Central memory CD8-positive, alpha-beta T cell (primary cell): ENCODE results near the gene MAB21L3.
A peak's percentile ranks its signal among the peaks of the same experiment; 100 is the strongest.

Experiments used
- ATAC-seq: fragments of 150-1000 bp; cut with Tn5 transposase; replicated peaks from 2 replicates; pipeline ENCODE4 v1.10.0; 2022; ENCODE audit warnings: mild to moderate bottlenecking, moderate FRiP score, moderate number of reproducible peaks; ENCODE audit not compliant: poor library complexity, severe bottlenecking; ENCODE audit errors: extremely low read depth
- DNase-seq, 2 donors: peaks; one replicate each; pipeline ENCODE4 v3.0.0; 2021; ENCODE audit warnings: low spot score in 2 of 2
- H3K27ac Mint-ChIP-seq: one replicate; pipeline ENCODE4 v1.8.0; 2022; ENCODE audit warnings: low read depth, mild to moderate bottlenecking, moderate library complexity, mixed read lengths
- H3K27me3 Mint-ChIP-seq: one replicate; pipeline ENCODE4 v1.8.0; 2022; ENCODE audit warnings: mixed read lengths
- H3K36me3 Mint-ChIP-seq: one replicate; pipeline ENCODE4 v1.8.0; 2022; ENCODE audit warnings: mild to moderate bottlenecking, moderate library complexity, mixed read lengths; ENCODE audit not compliant: insufficient read depth
- H3K4me1 Mint-ChIP-seq: one replicate; pipeline ENCODE4 v1.8.0; 2022; ENCODE audit warnings: mixed read lengths
- H3K4me3 Mint-ChIP-seq: one replicate; pipeline ENCODE4 v1.8.0; 2022; ENCODE audit warnings: mild to moderate bottlenecking, moderate library complexity, mixed read lengths
- H3K9me3 Mint-ChIP-seq: one replicate; pipeline ENCODE4 v1.8.0; 2022; ENCODE audit warnings: mixed read lengths

The MAB21L3 gene

GRCh38 chr1:116164604-116165368, 53.6 kb downstream of the MAB21L3 start:
- H3K27ac Mint-ChIP-seq = no peak overlapping the region
- H3K36me3 Mint-ChIP-seq = peaks cover 6% of the 10 kb centered on the region
- no peaks in the 10 kb centered on the region for H3K27me3 Mint-ChIP-seq
- H3K4me3 Mint-ChIP-seq = no peak overlapping the region
- no peaks in the 10 kb centered on the region for H3K9me3 Mint-ChIP-seq
- DNase-seq = no peak
- peaks cover 20% of the 10 kb centered on the region for H3K4me1 Mint-ChIP-seq
- no peak for ATAC-seq

GRCh38 chr1:116165572-116165971, 54.4 kb downstream of the MAB21L3 start:
- Mint-ChIP-seq H3K9me3 (no peaks in the 10 kb centered on the region), H3K4me1 (peaks cover 20% of the 10 kb centered on the region), H3K4me3 (no peak overlapping the region), H3K27ac (no peak overlapping the region), H3K36me3 (peaks cover 6% of the 10 kb centered on the region), H3K27me3 (no peaks in the 10 kb centered on the region)
- DNase-seq (no peak), ATAC-seq (no peak)

- Mint-ChIP-seq H3K27me3 (no peaks in the 10 kb centered on the region), H3K4me3 (no peak overlapping the region), H3K9me3 (no peaks in the 10 kb centered on the region), H3K27ac (no peak overlapping the region), H3K36me3 (peaks cover 6% of the 10 kb centered on the region), H3K4me1 (peaks cover 20% of the 10 kb centered on the region)
- DNase-seq (no peak), ATAC-seq (no peak)
Observed at GRCh38 chr1:116166011-116166571, 54.9 kb downstream of the MAB21L3 start.

DNA sequence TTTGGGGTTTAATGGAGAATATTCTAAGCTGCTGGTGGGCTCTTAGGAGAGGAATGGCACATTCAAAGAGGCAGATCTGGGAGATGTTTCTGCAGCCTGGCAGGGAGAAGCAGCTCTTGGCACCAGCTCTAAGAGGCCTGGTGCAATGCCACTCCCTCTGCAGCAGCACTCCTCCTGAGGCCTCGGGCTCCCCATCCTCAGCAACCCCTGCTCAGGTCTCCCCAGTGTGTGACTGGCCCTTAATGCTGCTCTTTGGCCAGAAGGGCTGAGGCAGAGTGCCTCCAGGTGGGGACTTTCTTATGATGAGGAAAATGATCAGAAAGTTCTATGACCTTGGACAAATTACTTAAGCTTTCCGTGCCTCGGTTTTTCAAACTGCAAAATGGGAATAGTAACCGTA, 55.5 kb downstream of the MAB21L3 start:
- no peak overlapping the region for H3K27ac Mint-ChIP-seq
- H3K4me3 Mint-ChIP-seq = peak overlapping the region; percentile 84
- H3K27me3 Mint-ChIP-seq = no peaks in the 10 kb centered on the region
- no peak for DNase-seq
- peaks cover 6% of the 10 kb centered on the region for H3K36me3 Mint-ChIP-seq
- peaks cover 20% of the 10 kb centered on the region for H3K4me1 Mint-ChIP-seq
- H3K9me3 Mint-ChIP-seq = no peaks in the 10 kb centered on the region
- ATAC-seq = no peak

DNA sequence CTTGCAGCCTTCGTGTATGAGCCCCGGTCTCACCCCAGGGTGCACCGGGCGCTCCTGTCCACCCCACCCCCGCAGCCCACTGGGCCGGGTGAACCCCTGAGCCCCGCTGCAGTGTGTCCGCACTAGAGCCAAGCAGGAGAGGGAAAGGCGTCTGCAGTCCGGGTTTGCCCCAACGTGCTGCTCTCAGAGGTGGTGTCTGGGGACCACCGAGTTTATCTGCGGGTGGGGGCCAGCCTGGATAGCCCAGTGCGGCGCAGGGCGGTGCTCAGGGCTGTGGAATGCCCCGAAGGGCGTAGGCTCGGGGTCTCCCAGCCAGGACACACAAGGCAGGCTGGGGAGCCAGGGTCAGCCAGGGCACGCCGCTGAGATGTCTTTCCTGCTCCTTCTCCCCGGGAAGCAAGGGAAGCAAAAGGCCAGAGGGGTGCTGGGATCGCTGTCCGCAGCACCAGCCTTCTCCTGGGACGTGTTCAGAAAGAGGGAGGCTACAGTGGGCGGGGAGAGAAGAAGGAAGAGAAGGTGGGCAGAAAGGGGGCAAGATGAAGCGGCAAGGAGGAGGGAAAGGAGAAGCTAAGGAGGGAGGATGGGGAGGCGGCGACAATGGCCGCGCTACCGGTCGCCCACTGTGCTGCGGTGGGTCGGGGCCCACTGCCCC, 56.6 kb downstream of the MAB21L3 start:
- H3K4me1 Mint-ChIP-seq = peaks cover 20% of the 10 kb centered on the region
- H3K36me3 Mint-ChIP-seq = peaks cover 6% of the 10 kb centered on the region
- ATAC-seq = no peak
- H3K27ac Mint-ChIP-seq = peak overlapping the region; percentile 92
- no peaks in the 10 kb centered on the region for H3K27me3 Mint-ChIP-seq
- no peak for DNase-seq
- H3K4me3 Mint-ChIP-seq = peak overlapping the region; percentile 84
- H3K9me3 Mint-ChIP-seq = no peaks in the 10 kb centered on the region

- no peaks in the 10 kb centered on the region for H3K27me3 Mint-ChIP-seq
- ATAC-seq (peak; percentile 97), DNase-seq (peak; percentile 74 to 78)
- peak overlapping the region; percentile 84 for H3K4me3 Mint-ChIP-seq
- H3K4me1 Mint-ChIP-seq = peaks cover 20% of the 10 kb centered on the region
- H3K27ac Mint-ChIP-seq = peak overlapping the region; percentile 92
- H3K36me3 Mint-ChIP-seq = peaks cover 6% of the 10 kb centered on the region
- no peaks in the 10 kb centered on the region for H3K9me3 Mint-ChIP-seq
Observed at GRCh38 chr1:116168277-116169032, 57.3 kb downstream of the MAB21L3 start.

DNA sequence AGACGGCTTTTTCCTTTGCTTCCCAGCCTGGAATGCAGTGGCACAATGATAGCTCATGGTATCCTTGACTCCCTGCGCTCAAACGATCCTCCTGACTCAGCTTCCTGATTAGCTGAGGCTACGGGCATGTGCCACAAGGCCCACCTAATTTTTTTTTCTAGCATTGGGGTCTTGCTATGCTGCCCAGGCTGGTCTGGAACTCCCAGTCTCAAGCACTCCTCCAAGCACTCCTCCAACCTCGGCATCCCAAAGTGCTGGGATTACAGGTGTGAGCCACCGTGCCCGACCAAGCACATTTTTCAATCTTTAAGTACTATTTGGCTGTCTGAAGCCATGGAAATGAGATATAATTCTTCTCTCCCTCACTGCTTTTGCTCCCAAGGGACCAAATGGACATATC, 58.7 kb downstream of the MAB21L3 start:
- peaks cover 6% of the 10 kb centered on the region for H3K36me3 Mint-ChIP-seq
- no peak for ATAC-seq
- H3K4me3 Mint-ChIP-seq = no peak overlapping the region
- no peaks in the 10 kb centered on the region for H3K27me3 Mint-ChIP-seq
- H3K27ac Mint-ChIP-seq = no peak overlapping the region
- no peaks in the 10 kb centered on the region for H3K9me3 Mint-ChIP-seq
- DNase-seq = no peak
- peaks cover 20% of the 10 kb centered on the region for H3K4me1 Mint-ChIP-seq

- ATAC-seq = no peak
Observed at GRCh38 chr1:116170721-116171589, 59.8 kb downstream of the MAB21L3 start.

DNA sequence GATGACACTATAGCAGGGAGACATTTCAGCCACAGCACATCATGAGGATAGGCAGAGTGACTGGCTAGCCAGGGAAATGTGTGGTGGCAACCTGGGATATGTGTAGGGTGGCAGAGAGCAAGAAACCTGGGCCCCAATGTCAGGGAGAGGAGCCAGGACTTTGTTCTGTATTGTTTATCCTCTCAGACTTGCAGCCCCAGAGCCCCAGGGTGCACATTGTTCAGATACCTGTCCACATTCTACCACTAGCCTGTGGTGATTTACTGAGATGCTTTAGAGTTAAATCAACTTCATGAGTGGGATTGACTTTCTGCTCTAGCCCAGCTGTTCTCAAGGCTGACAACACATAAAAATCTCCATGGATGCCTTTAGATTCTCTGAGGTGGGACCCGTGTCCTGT, 61.5 kb downstream of the MAB21L3 start:
- Mint-ChIP-seq H3K9me3 (no peaks in the 10 kb centered on the region), H3K4me1 (peaks cover 16% of the 10 kb centered on the region), H3K27ac (no peak overlapping the region), H3K4me3 (no peak overlapping the region), H3K27me3 (no peaks in the 10 kb centered on the region), H3K36me3 (peaks cover 6% of the 10 kb centered on the region)
- ATAC-seq (no peak), DNase-seq (no peak)

More at GRCh38 chr1:116170721-116171589, 59.8 kb downstream of the MAB21L3 start:
- Mint-ChIP-seq H3K9me3 (no peaks in the 10 kb centered on the region), H3K27me3 (no peaks in the 10 kb centered on the region), H3K4me1 (peaks cover 20% of the 10 kb centered on the region), H3K4me3 (no peak overlapping the region), H3K36me3 (peaks cover 6% of the 10 kb centered on the region), H3K27ac (no peak overlapping the region)
- DNase-seq = no peak

- no peak for DNase-seq
- Mint-ChIP-seq H3K9me3 (no peaks in the 10 kb centered on the region), H3K4me1 (no peaks in the 10 kb centered on the region), H3K4me3 (no peak overlapping the region), H3K36me3 (no peaks in the 10 kb centered on the region), H3K27me3 (no peaks in the 10 kb centered on the region), H3K27ac (no peak overlapping the region)
- no peak for ATAC-seq
Observed at GRCh38 chr1:116175611-116176010, 64.4 kb downstream of the MAB21L3 start.

- H3K4me1 Mint-ChIP-seq = no peaks in the 10 kb centered on the region
- H3K36me3 Mint-ChIP-seq = no peaks in the 10 kb centered on the region
- DNase-seq (no peak), ATAC-seq (no peak)
- no peak overlapping the region for H3K27ac Mint-ChIP-seq
- H3K4me3 Mint-ChIP-seq = no peak overlapping the region
- H3K27me3 Mint-ChIP-seq = peaks cover 4% of the 10 kb centered on the region
- H3K9me3 Mint-ChIP-seq = no peaks in the 10 kb centered on the region
Observed at GRCh38 chr1:116176306-116176789, 65.1 kb downstream of the MAB21L3 start.

GRCh38 chr1:116177861-116178260, 66.7 kb downstream of the MAB21L3 start:
- Mint-ChIP-seq H3K27ac (no peak overlapping the region), H3K9me3 (no peaks in the 10 kb centered on the region), H3K4me3 (no peak overlapping the region), H3K27me3 (peaks cover 16% of the 10 kb centered on the region), H3K4me1 (no peaks in the 10 kb centered on the region), H3K36me3 (no peaks in the 10 kb centered on the region)
- ATAC-seq = no peak
- DNase-seq = no peak
